ENCODE measurements around the gene KIF23. TPM values are rescaled to one million over a fixed set of nuclear protein-coding genes. Genes with fewer than 3 reads are reported as not detected.
A peak's percentile ranks its signal among the peaks of the same experiment; 100 is the strongest.

The KIF23 gene
- polyA plus RNA-seq, 2 of the 4 experiments (the other 2 are of a cell fraction) = 81.8 to 117 TPM

GRCh38 chr15:69398491-69398891, 15.7 kb upstream of the KIF23 start:
- DNase-seq (ENCODE audit: low read depth in 1 of 2, low spot score in 1 of 2) (no peak), ATAC-seq (no peak), FAIRE-seq (no peak)
- CTCF ChIA-PET = interaction anchor here (1.2 to 13.9 kb wide), 2 partner anchors 12 to 342 kb away, joined by 5 to 198 read pairs; no protein-coding TSS in a partner anchor
- no peaks in the 10 kb centered on the region for H3K9me3 ChIP-seq
- H3K4me2 ChIP-seq = no peak overlapping the region
- POLR2A ChIA-PET = no interaction called here
- WGBS (ENCODE audit: missing lambda C conversion rate) = 86% methylated on average over 7 of the region's 7 CpGs
- no peak overlapping the region for H3K4me3 ChIP-seq
- H3K4me1 ChIP-seq = peaks cover 11% of the 10 kb centered on the region
- no peak for TF ChIP-seq GATA3 (IDR thresholded peaks at IDR 0.05; ENCODE audit: borderline replicate concordance)
- TF ChIP-seq BCL3 (IDR thresholded peaks at IDR 0.05) = no peak
- TF ChIP-seq HDAC2 (IDR thresholded peaks at IDR 0.05) = no peak
- no peak for TF ChIP-seq RCOR1 (IDR thresholded peaks at IDR 0.05; ENCODE audit: low read depth, low read length)
- no peak for TF ChIP-seq RARB (CRISPR knock-in tag; IDR thresholded peaks at IDR 0.05)
- no peak for TF ChIP-seq REST (IDR thresholded peaks at IDR 0.05)
- no peak for TF ChIP-seq SMC3 (IDR thresholded peaks at IDR 0.05)
- no peak for TF ChIP-seq RNF2 (IDR thresholded peaks at IDR 0.05; ENCODE audit: borderline replicate concordance, low read depth)
- no peak for TF ChIP-seq NR3C1 (IDR thresholded peaks at IDR 0.05)
- no peak for TF ChIP-seq CBX2 (IDR thresholded peaks at IDR 0.05; ENCODE audit: borderline replicate concordance, low read depth)
- TF ChIP-seq JUN (IDR thresholded peaks at IDR 0.05) = no peak
- TF ChIP-seq KDM5A (IDR thresholded peaks at IDR 0.05) = no peak
- TF ChIP-seq ZFP36 (IDR thresholded peaks at IDR 0.05; ENCODE audit: borderline replicate concordance, partially characterized antibody) = no peak
- TF ChIP-seq SREBF2 (IDR thresholded peaks at IDR 0.05) = no peak
- no peak for TF ChIP-seq HMGXB4 (CRISPR knock-in tag; IDR thresholded peaks at IDR 0.05; ENCODE audit: borderline replicate concordance)
- TF ChIP-seq ZC3H11A (IDR thresholded peaks at IDR 0.05) = no peak
- no peak for TF ChIP-seq NFE2L2 (conservative IDR thresholded peaks at IDR 0.05; ENCODE audit: low read length)
- TF ChIP-seq MAFK (IDR thresholded peaks at IDR 0.05; ENCODE audit: partially characterized antibody) = no peak
- TF ChIP-seq ESRRA (IDR thresholded peaks at IDR 0.05; ENCODE audit: borderline replicate concordance, low read length) = no peak
- no peak overlapping the region for H3K27ac ChIP-seq

GRCh38 chr15:69400850-69401249, 13.3 kb upstream of the KIF23 start:
- Histone ChIP-seq H3K4me3 (no peak overlapping the region), H3K9me3 (no peaks in the 10 kb centered on the region), H3K4me2 (no peak overlapping the region), H3K27ac (no peak overlapping the region), H3K4me1 (no peaks in the 10 kb centered on the region)
- no peak for DNase-seq (ENCODE audit: low read depth in 1 of 2, low spot score in 1 of 2)
- ChIA-PET CTCF (interaction anchor here (0.6 to 13.9 kb wide), 4 partner anchors 9 to 345 kb away, joined by 3 to 198 read pairs (median 4); no protein-coding TSS in a partner anchor), POLR2A (no interaction called here)
- ATAC-seq = peak; percentile 31 to 38; a peak in 4 of 6 replicates
- WGBS (ENCODE audit: missing lambda C conversion rate) = 81% methylated on average over 6 of the region's 6 CpGs
- TF ChIP-seq EHF (CRISPR knock-in tag; IDR thresholded peaks at IDR 0.05) (no peak), MAZ (IDR thresholded peaks at IDR 0.05; ENCODE audit: borderline replicate concordance, low read depth, low read length) (no peak), CBX8 (IDR thresholded peaks at IDR 0.05) (no peak), CEBPB (IDR thresholded peaks at IDR 0.05) (no peak), E2F6 (IDR thresholded peaks at IDR 0.05; ENCODE audit: borderline replicate concordance, low read depth) (no peak), PBX3 (IDR thresholded peaks at IDR 0.05) (no peak), HEYL (CRISPR knock-in tag; IDR thresholded peaks at IDR 0.05) (no peak)
- no peak for FAIRE-seq

Data from A549 (cell line).